HL-60 (cell line): ENCODE data around the gene GABRR2.

ENCODE experiments used
- DNase-seq, 2 experiments: peaks; one replicate each; pipeline ENCODE4 v3.0.0-alpha.2; 2010 to 2020; ENCODE audit warnings: low read depth in 1 of 2, low spot score in 1 of 2
- H3K27ac ChIP-seq: fragments of 250-450 bp; sonication (Bioruptor Pico); replicated peaks from 2 replicates; pipeline ENCODE4 v1.5.1; 2020; ENCODE audit warnings: mild to moderate bottlenecking, moderate library complexity
- H3K27me3 ChIP-seq: fragments of 250-450 bp; sonication (Bioruptor Pico); 2 replicates; pipeline ENCODE4 v1.5.1; 2021; ENCODE audit warnings: mild to moderate bottlenecking, moderate library complexity; ENCODE audit not compliant: insufficient read depth, poor library complexity, severe bottlenecking
- H3K4me3 ChIP-seq: replicated peaks from 2 replicates; pipeline ENCODE4 v1.5.1; 2011; ENCODE audit warnings: mild to moderate bottlenecking, control low read depth, low read length; ENCODE audit not compliant: insufficient read depth
- GABPA ChIP-seq: IDR thresholded peaks from 2 replicates; pipeline ENCODE4 v1.6.1; 2012; ENCODE audit warnings: low read depth
- POLR2AphosphoS5 ChIP-seq: IDR thresholded peaks from 2 replicates; pipeline ENCODE4 v1.6.1; 2012; ENCODE audit warnings: low read depth
- SPI1 ChIP-seq: IDR thresholded peaks from 2 replicates; pipeline ENCODE4 v1.6.1; 2012; ENCODE audit warnings: low read depth, mild to moderate bottlenecking, borderline replicate concordance
- TF ChIP-seq, protein P1 (sequence below): IDR thresholded peaks from one replicate; pipeline ENCODE4 v1.5.1; 2011; ENCODE audit warnings: low read length, control low read depth, inconsistent platforms; ENCODE audit not compliant: insufficient read depth
- TF ChIP-seq, protein P2 (sequence below): IDR thresholded peaks from 2 replicates; pipeline ENCODE4 v1.6.1; 2012; ENCODE audit warnings: low read depth; ENCODE audit not compliant: insufficient replicate concordance

The GABRR2 gene

DNA sequence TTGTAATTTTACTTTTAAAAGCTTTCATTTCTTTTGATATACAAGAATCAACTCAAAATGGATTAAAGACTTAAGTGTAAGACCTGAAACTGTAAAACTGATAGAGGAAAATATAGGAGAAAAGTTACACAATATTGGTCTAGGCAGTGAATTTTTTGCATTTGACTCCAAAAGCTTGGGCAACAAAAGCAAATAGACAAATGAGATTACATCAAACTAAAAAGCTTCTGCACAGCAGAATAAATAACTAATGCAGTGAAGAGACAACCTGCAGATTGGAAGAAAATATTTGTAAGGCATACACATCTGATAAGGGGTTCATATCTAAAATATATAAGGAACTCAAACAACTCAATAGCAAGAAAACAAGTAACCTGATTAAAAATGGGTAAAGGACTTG lies 100.9 kb downstream of the GABRR2 start:
- no peak overlapping the region for H3K27ac ChIP-seq
- TF ChIP-seq, protein P1, sequence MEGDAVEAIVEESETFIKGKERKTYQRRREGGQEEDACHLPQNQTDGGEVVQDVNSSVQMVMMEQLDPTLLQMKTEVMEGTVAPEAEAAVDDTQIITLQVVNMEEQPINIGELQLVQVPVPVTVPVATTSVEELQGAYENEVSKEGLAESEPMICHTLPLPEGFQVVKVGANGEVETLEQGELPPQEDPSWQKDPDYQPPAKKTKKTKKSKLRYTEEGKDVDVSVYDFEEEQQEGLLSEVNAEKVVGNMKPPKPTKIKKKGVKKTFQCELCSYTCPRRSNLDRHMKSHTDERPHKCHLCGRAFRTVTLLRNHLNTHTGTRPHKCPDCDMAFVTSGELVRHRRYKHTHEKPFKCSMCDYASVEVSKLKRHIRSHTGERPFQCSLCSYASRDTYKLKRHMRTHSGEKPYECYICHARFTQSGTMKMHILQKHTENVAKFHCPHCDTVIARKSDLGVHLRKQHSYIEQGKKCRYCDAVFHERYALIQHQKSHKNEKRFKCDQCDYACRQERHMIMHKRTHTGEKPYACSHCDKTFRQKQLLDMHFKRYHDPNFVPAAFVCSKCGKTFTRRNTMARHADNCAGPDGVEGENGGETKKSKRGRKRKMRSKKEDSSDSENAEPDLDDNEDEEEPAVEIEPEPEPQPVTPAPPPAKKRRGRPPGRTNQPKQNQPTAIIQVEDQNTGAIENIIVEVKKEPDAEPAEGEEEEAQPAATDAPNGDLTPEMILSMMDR: no peak
- TF ChIP-seq SPI1: no peak
- TF ChIP-seq, protein P2, sequence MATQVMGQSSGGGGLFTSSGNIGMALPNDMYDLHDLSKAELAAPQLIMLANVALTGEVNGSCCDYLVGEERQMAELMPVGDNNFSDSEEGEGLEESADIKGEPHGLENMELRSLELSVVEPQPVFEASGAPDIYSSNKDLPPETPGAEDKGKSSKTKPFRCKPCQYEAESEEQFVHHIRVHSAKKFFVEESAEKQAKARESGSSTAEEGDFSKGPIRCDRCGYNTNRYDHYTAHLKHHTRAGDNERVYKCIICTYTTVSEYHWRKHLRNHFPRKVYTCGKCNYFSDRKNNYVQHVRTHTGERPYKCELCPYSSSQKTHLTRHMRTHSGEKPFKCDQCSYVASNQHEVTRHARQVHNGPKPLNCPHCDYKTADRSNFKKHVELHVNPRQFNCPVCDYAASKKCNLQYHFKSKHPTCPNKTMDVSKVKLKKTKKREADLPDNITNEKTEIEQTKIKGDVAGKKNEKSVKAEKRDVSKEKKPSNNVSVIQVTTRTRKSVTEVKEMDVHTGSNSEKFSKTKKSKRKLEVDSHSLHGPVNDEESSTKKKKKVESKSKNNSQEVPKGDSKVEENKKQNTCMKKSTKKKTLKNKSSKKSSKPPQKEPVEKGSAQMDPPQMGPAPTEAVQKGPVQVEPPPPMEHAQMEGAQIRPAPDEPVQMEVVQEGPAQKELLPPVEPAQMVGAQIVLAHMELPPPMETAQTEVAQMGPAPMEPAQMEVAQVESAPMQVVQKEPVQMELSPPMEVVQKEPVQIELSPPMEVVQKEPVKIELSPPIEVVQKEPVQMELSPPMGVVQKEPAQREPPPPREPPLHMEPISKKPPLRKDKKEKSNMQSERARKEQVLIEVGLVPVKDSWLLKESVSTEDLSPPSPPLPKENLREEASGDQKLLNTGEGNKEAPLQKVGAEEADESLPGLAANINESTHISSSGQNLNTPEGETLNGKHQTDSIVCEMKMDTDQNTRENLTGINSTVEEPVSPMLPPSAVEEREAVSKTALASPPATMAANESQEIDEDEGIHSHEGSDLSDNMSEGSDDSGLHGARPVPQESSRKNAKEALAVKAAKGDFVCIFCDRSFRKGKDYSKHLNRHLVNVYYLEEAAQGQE: no peak
- TF ChIP-seq GABPA: no peak
- no peak for TF ChIP-seq POLR2AphosphoS5
- no peaks in the 10 kb centered on the region for H3K27me3 ChIP-seq
- H3K4me3 ChIP-seq: no peak overlapping the region
- no peak for DNase-seq

DNA sequence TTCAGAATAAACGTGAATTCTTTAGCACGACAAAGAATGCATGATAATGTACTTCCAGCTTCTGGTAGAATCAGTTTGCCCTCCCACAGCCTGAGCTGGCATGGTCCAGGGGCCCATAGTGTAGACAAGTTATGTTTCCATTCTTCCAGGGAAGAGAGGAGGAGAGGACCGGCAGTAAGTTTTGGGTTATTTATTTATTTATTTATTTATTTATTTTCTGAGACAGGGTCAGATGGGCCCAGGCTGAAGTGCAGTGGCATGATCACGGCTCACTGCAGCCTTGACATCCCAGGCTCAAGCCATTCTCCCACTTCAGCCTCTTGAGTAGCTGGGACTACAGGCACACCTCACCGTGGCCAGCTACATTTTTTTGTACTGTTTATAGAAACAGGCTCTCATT lies 102.6 kb downstream of the GABRR2 start:
- DNase-seq: no peak
- Histone ChIP-seq H3K27ac (no peak overlapping the region), H3K27me3 (no peaks in the 10 kb centered on the region), H3K4me3 (no peak overlapping the region)
- TF ChIP-seq POLR2AphosphoS5: no peak

DNA sequence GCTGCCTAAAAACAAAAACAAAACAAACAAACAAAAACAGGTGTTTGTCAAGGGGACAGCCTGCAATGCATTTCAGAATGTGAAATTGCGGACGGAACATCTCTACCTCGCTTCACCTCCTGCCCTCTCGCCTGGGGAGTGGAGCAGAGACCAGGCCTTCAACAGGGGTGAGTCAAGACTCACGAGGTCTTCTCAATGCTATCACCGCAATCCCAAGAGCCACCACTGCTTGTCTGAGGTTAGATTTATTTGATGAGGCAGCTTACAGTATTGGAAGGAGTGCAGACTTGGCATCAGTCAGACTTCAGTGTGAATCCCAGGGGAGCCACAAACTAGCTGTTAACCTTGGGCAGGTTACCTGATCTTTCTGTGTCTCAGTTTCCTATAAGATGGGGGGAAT lies 105.6 kb downstream of the GABRR2 start:
- no peaks in the 10 kb centered on the region for H3K27me3 ChIP-seq
- no peak for DNase-seq
- H3K4me3 ChIP-seq: no peak overlapping the region
- no peak for TF ChIP-seq POLR2AphosphoS5
- no peak for TF ChIP-seq SPI1
- TF ChIP-seq, protein P1: no peak
- no peak for TF ChIP-seq GABPA
- TF ChIP-seq, protein P2: no peak
- no peak overlapping the region for H3K27ac ChIP-seq

DNA sequence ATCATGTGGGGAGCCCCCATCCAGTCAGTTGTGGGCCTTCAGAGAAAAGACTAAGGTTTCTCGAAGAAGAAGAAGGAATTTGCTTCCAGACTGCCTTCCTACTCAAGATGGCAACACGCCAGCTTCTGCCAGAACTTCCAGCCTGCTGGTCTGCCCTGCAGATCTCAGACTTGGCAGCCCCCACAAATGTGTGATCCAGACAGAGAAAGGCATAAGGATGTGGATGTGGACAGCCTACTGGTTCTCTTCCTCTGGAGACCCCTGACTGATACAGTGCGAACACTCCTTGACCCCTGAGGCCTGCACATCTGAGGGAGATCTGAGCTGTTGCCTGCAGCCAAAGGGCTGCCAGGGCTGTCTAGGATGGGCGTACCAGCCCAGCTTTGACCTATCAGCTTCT lies 106.5 kb downstream of the GABRR2 start:
- Histone ChIP-seq H3K27ac (no peak overlapping the region), H3K4me3 (no peak overlapping the region), H3K27me3 (no peaks in the 10 kb centered on the region)
- DNase-seq: no peak
- TF ChIP-seq, protein P2: no peak
- TF ChIP-seq, protein P1: no peak
